Kidney tubule cell (primary cell): ENCODE results near the gene PRDM5.

ENCODE experiments used
- DNase-seq: peaks from one replicate; pipeline ENCODE4 v3.0.0-alpha.2; 2018; ENCODE audit warnings: low spot score

The PRDM5 gene

DNA sequence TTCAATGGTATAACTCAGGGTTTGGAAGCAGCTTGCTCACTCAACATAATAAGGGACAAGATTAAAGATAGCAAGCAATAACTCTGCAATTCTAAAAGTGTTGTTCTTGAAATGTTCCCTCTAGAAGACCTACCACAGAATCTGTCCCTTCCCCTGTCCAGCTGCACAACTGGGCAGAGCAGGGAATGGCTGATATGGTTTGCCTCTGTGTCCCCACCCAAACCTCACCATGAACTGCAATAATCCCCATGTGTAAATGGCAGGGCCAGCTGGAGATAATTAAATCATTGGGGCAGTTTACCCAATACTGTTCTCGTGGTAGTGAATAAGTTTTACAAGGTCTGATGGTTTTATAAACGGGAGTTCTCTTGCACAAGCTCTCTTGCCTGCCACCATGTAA is 19.1 kb downstream of the PRDM5 start:
- no peak for DNase-seq

DNA sequence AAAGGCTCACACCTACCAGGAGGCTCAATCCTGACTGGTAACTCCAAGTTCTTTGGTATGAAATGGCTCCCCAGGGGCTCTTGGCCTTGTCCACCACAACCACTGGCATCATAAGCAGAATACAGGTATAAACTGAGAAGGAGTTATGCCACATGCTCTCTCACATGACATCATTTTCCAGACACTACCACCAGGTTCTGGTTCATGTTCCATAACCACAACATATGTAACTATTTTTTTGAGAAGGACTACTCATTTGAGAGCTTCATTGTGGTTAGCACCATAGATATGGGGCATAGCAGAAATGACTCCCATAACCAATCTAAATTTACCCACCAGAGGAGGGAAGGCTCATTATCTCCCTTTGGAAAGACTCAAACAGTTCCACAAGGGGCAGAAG is 19.6 kb downstream of the PRDM5 start:
- DNase-seq, result no peak

- no peak for DNase-seq
Observed at GRCh38 chr4:120901731-120902130, 20.8 kb downstream of the PRDM5 start.

DNA sequence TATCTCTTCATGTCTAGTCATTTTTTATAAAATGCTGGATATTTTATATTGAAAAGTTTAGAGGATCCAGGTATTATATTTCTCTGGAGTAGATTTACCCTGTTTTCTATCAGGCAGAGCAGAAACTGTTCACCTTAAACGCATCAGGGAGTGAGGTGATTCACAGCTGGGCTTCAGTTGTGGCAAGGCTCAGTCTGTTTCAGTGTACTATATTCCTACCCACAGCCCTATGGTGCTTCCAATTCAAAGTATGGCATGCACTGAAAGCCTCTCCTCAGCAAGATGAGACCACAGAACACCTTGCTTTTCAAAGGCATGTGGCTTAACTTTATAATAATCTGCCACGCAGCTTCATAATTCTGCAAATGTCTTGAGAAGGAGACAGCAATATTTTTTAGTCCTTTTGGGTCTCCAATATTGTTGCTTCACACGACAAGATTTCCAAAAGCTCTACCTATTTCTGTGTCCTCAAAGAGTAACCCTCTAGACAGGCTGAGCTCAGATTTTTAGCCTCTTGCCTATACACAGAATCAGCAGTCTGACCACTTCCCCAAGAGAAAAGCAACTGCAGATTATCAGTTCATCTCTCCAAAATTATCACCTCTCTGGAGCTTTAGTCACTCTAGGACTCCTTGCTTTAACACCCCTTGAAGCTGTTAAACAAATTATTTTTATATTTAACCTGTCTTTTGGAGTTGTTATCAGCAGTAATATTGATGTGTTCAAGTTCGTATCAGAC is 24.4 kb downstream of the PRDM5 start:
- DNase-seq, result no peak

DNA sequence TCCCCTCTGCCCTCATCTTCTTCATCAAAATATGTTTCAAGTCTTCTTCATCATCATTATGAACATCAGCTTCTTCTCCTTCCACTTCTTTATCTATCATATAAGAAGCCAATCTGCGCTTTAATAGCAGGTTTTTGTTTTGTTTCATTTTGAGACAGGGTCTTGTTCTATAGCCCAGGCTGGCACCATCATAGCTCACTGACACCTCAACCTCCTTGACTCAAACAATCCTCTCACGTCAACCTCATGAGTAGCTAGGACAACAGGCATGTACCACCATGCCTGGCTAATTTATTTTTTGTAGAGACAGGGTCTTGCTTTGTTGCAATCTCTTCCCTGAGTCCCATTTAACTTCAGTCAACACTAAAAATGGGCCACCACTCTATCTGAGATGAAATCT is 27.0 kb downstream of the PRDM5 start:
- no peak for DNase-seq

- no peak for DNase-seq
Observed at GRCh38 chr4:120893314-120893713, 29.2 kb downstream of the PRDM5 start.

DNA sequence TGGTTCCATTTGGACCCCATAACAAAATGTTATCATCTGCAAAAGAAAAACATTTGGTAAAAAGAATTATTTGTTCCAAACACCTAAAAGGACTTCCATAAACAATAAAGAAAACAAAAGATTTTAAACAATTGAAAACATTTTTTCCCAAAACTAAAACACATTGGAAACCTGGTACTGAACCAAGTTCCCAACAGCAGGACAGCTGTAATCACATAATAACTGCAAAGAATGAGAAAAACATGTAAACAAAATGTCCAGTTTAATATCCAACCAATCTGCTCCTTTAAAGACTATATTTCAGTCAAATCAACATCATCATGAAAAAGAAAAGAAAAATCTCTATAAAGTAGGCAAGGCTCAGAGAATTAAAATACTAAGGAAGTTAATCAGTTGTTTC is 36.3 kb downstream of the PRDM5 start:
- DNase-seq, result no peak

DNA sequence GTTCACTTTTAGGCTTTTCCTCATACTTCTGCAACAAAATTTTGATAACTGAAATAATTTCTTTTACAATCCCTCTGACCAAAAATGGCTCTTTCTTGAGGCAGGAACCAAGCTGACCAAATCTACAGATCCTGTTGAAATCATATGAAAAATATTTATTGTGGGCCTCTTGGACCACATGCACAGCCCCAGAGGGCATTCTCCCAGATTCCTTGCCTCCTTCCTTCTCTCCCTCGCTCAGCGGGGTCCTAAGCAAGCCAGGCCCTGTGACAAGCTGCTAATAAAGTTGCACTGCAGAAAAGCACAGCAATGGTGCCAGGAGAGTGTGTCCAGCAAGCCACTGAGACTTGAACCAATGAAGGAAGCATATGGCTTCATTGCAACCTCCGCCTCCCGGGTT is 40.7 kb downstream of the PRDM5 start:
- no peak for DNase-seq

DNA sequence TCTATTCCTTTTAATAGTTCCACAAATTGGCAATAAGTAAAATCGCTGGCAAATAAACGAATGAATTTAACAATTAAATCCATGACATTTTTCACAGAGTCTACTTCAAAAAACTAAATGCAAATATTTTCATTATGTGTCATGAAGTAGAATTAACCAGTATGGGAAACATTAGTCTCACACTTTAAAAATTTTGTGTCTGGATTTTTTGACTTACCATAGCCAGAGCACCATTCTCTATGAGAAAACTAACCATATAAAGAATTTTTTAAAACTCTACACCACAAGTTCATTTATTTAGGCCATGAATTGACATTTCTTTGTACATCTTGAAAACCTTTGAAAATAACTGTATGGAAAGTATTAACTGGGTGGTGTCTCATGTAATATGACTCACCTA is 41.2 kb downstream of the PRDM5 start:
- DNase-seq, result no peak

- DNase-seq, result no peak
Observed at GRCh38 chr4:120877021-120877420, 45.5 kb downstream of the PRDM5 start.

DNA sequence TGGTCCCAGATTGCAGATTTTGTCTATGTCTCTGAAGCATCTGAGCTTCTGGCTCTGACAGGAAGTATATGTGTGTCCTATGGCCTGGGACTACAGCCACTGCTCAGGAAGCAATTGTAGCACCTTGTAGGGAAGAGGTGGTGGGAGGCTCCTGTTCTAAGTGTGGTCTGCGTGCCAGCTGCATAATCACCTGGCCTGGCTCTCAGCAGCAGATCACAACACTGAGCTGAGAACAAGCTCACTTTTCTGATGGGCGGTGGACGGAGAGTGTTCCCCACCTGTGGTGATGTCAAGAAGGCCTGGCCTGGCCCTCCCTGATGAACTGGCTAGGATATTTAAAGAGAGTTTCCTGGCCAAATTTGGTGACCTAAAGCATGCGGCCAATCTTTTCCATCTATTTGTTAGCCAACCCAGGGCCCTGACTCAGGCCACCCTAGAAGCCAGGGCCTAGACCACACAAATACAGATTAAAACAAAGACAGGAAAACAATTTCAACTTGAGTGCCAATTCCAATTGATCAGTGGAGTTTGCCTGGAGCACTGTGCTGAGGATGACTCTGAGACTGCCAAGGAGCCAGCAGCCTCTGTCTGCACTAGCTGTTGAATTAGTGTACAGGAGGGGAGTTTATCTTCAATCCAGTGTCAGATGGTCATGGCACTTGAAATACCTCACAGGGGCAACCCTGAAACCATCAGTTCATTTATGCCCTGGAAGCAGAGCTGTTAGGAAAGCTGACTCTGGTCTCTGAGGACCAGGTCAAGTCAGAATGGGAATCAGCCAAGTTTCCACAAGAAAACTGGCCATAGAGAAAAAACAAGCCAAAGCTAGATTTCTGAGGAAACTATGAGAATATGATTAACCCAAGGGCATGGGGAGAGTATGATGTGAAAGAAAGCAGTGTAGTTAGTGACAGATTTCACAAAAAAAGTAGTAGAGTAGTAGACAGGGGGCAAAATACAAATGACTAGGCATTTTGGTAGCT is 47.4 kb downstream of the PRDM5 start:
- DNase-seq, result no peak

- no peak for DNase-seq
Observed at GRCh38 chr4:120873554-120873953, 49.0 kb downstream of the PRDM5 start.

DNA sequence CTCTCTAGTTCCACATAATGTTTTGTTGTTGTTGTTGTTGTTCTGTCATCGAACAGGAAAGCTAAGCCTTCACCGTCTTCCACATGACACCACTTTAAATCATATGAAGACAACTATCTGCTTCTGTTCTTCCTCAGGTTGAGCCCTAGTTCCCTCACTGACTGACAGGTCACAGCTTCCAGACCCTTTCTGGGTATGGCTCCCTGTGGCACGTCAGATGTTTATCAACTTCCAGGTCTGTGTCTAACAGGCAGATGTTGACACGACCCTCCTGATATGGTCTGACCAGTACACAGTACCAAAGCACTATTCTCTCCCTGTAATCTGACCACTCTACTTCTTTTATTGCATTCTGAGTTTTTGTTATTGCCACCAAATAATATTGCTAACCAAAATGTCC is 51.4 kb downstream of the PRDM5 start:
- no peak for DNase-seq

- DNase-seq, result no peak
Observed at GRCh38 chr4:120870279-120870673, 52.2 kb downstream of the PRDM5 start.

DNA sequence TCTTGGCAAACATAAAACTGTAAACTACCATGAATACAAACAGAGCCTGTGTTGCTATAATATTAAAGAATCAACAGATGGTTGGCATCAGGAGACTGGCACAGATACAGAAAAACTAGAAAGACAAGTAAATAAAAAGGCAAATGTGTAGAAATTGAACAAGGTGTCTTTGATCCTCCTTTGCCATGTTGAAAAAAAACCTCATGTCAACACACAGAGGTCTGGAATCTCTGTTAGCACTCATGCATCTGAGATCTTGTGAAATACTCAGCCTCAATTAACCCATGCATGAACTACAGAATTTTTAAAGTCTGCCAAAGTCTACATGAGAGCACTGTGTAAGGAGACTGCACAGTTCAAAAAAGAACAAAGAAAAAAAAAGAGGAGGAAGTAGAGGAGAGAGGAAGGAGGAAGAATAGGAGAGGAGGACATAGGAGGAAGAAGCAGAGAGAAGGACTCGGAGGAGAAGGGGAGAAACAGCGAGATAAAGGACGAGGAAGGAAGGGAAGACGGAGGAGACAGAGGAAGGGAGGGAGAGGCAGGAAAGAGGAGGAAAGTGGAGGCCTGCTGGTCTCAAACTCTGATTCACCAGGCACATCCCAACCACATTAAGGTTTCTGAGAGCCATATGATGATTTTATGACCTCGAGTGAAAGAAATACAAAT is 52.8 kb downstream of the PRDM5 start:
- peak; percentile 6 for DNase-seq

DNA sequence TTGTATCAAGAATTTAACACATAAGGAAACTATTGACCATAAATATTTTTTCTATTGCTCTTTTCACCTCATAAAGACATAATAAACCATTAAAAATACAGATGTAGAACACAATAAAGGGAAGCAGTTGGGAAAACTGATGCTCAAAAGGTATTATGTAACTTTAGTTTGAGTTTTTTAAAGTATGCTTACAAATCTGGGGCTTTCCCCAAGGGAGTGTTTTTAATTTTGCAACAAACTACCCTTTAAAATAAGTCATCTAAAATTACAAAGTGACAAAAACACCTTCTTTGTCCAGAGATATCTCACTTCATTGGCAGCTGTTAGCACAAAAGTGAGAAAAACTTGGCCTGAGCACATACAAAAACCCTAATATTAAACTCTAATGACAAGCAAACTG is 55.0 kb downstream of the PRDM5 start:
- no peak for DNase-seq

- DNase-seq, result peak; percentile 90
Observed at GRCh38 chr4:120865985-120866384, 56.5 kb downstream of the PRDM5 start.

DNA sequence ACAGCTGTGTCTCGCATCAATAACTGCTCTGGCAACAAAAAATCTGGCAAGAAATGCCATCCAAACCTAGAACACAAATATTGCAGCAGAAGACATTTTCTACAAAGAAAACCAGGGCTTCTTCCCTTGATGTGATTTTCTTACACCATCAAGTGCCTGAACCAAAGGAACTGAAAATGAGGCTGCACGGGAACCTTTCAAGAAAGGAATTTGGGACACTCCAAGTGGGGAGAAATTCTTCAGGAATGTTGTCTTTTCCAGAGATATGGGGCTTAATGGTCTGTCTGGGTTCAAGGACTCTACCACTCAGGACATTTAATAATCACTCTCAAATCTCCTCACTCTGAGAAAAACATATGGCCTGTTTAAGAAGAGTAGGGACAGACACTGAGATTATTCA is 57.6 kb downstream of the PRDM5 start:
- DNase-seq, result no peak

GRCh38 chr4:120862432-120862831 is 60.1 kb downstream of the PRDM5 start:
- no peak for DNase-seq

DNA sequence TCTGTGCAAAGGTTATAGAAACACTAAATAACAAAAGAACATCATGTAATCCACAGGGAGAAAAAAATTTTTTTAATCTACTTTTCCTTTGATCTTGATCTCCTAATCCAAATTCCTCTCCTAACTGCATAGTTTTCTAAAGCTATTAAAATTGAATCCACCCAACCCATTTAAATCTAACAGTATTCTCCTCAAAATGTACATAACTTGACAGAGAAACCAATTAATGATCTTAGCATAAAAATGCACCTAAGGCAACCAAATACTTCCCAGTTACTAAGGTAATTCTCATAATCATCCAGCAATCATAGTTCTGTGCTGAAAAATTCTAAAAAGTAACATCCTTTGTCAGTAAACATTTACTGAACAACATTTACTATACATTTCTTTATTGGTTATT is 60.7 kb downstream of the PRDM5 start:
- DNase-seq, result no peak

DNA sequence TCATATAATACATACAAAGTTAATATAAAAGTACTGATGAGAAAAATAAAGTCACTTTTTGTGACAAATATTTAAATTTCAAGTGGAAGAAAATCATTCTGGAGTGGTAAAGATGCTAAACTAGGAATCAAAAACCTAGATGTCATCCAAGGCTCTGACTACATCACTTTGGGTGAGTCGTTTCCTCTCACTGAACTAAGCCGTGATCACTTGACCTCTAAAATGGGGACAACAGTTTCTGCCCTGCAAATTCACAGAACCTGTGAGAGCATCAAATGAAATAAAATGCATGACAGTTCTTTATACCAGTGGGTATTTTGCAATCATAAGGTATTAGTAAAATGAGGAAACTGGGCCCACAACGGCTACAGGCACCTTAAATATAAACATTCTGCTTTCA is 63.8 kb downstream of the PRDM5 start:
- DNase-seq, result peak; percentile 20

- no peak for DNase-seq
Observed at GRCh38 chr4:120857312-120857711, 65.2 kb downstream of the PRDM5 start.

DNA sequence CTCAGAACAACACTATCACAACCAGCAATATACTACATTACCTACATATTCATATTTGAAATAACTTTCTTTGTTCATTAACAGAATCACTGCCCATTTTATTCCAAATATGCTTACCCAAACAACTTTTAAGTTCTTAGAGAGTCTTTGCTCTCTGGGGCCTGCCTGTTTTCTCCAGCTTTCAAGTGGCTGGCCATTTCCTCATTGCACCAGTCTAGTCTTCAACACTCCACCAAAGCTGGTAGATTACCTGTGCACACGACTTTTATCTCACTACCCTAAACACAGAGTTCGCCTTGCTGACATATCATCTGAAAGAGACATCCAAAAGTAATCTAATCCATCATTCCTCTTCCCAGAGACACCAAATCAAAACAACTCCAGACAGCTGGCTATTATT is 66.2 kb downstream of the PRDM5 start:
- DNase-seq, result no peak
